D721Med (cell line): ENCODE data around the gene FAT4.

Source experiments
- DNase-seq: peaks from one replicate; pipeline ENCODE4 v3.0.0; 2011; ENCODE audit warnings: low spot score; ENCODE audit not compliant: insufficient read length
- FAIRE-seq: peaks from 2 replicates; lab custom pipeline; 2011; peaks lifted over from hg19 to GRCh38; lab: Jason Lieb, UNC
- CTCF ChIP-seq: IDR thresholded peaks from 2 replicates; pipeline ENCODE4 v1.5.1; 2012; ENCODE audit warnings: mild to moderate bottlenecking, control low read depth; ENCODE audit not compliant: insufficient read depth; ENCODE audit errors: missing control alignments

FAT4 gene

GRCh38 chr4:125355791-125356190 lies 41.0 kb downstream of the FAT4 start:
- FAIRE-seq: no peak
- no peak for TF ChIP-seq CTCF
- DNase-seq: no peak

GRCh38 chr4:125357675-125358074 lies 42.9 kb downstream of the FAT4 start:
- FAIRE-seq (no peak), DNase-seq (no peak)
- TF ChIP-seq CTCF: no peak

- FAIRE-seq: no peak
- DNase-seq: no peak
- TF ChIP-seq CTCF: no peak
Observed at GRCh38 chr4:125358453-125358852, 43.7 kb downstream of the FAT4 start.

- no peak for TF ChIP-seq CTCF
- no peak for DNase-seq
- no peak for FAIRE-seq
Observed at GRCh38 chr4:125359363-125359762, 44.6 kb downstream of the FAT4 start.

- DNase-seq (no peak), FAIRE-seq (peak; percentile 51)
- no peak for TF ChIP-seq CTCF
Observed at GRCh38 chr4:125359960-125360634, 45.3 kb downstream of the FAT4 start.

- TF ChIP-seq CTCF: no peak
- no peak for DNase-seq
- FAIRE-seq: no peak
Observed at GRCh38 chr4:125360727-125361126, 46.0 kb downstream of the FAT4 start.
